ENCODE data around the gene CSTPP1.

Gene CSTPP1

DNA sequence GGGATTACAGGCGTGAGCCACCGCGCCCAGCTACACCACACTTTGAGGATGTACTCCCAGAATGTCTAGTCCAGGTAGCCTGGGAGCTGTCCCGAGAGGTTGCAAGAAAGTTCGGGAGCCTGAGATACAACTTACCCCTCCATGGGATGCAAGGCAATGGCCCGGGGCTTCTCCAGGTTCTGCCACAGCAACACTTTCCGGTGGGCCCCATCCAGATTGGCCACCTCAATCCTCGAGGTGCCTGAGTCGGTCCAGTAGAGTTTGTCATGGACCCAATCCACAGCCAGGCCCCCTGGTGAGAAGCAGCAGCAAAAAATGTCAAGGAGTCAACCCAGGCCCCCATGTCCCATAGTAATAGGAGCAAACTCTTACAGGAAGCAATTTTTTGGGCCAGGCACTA, 43.7 kb upstream of the CSTPP1 start:
- H3K4me3 ChIP-seq (ENCODE audit: insufficient read length, low read depth) = no peak overlapping the region
- H3K9me3 ChIP-seq (ENCODE audit: insufficient read depth, low read length) = no peaks in the 10 kb centered on the region
- no peak overlapping the region for H3K9ac ChIP-seq (ENCODE audit: insufficient read length, low read depth)
- DNase-seq (ENCODE audit: low read depth, low spot score) = no peak
- H3K27me3 ChIP-seq (ENCODE audit: insufficient read depth, insufficient read length) = no peaks in the 10 kb centered on the region
- peaks cover 2% of the 10 kb centered on the region for H3K4me1 ChIP-seq (ENCODE audit: insufficient read depth, insufficient read length)
- peaks cover 84% of the 10 kb centered on the region for H3K36me3 ChIP-seq (ENCODE audit: insufficient read depth, insufficient read length, low read length)
- TF ChIP-seq ZNF274 (IDR thresholded peaks at IDR 0.05; ENCODE audit: low read depth, low read length) (no peak), YY1 (IDR thresholded peaks at IDR 0.05; ENCODE audit: insufficient read depth, insufficient read length) (no peak), SUZ12 (IDR thresholded peaks at IDR 0.05; ENCODE audit: extremely low read depth, insufficient read depth, insufficient read length) (no peak)

DNA sequence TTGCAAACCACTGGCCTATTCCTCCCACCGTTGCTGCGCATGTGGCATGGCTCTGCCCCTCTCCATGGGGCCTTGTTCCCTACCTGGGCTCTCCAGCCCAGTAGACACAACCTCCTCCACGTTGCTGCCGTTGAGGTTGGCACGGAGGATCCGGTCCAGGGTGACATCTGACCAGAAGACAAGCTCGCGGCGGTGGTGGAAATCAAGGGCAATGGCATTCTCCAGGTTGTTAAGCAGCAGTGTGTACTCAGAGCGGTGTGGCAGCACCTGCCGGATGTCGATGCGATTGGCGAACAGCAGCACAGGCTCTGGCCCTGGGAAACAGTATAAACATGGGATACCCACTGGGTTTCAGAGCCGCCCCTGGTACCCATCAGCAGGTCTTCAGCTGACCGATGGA, 42.1 kb upstream of the CSTPP1 start:
- no peaks in the 10 kb centered on the region for H3K27me3 ChIP-seq (ENCODE audit: insufficient read depth, insufficient read length)
- peaks cover 85% of the 10 kb centered on the region for H3K36me3 ChIP-seq (ENCODE audit: insufficient read depth, insufficient read length, low read length)
- no peak for TF ChIP-seq YY1 (IDR thresholded peaks at IDR 0.05; ENCODE audit: insufficient read depth, insufficient read length)
- TF ChIP-seq SUZ12 (IDR thresholded peaks at IDR 0.05; ENCODE audit: extremely low read depth, insufficient read depth, insufficient read length) = no peak
- no peak for TF ChIP-seq ZNF274 (IDR thresholded peaks at IDR 0.05; ENCODE audit: low read depth, low read length)
- peaks cover 5% of the 10 kb centered on the region for H3K4me1 ChIP-seq (ENCODE audit: insufficient read depth, insufficient read length)
- no peak overlapping the region for H3K4me3 ChIP-seq (ENCODE audit: insufficient read length, low read depth)
- no peak for DNase-seq (ENCODE audit: low read depth, low spot score)
- peaks cover 8% of the 10 kb centered on the region; the same call in 1 of the 2 replicates for H3K9me3 ChIP-seq (ENCODE audit: insufficient read depth, low read length)
- no peak overlapping the region for H3K9ac ChIP-seq (ENCODE audit: insufficient read length, low read depth)

DNA sequence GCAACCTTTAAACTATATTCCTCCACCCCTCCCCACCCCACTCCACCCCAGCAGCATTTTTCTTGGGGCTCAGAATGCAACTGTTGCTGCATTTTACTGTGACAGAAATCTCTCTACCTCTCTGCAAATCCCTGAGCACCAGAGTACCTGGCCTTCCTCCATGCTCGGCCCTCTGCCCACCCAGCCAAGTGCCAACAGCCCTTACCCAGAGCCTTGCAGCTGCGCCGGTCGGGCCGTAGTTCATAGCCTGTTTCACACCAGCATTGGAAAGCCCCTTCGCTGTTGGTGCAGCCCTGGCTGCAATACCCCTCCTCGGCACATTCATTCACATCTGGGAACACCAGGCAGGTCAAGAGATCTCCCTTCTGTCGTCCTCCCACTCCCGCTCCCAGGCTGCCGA, 41.6 kb upstream of the CSTPP1 start:
- no peak for TF ChIP-seq SUZ12 (IDR thresholded peaks at IDR 0.05; ENCODE audit: extremely low read depth, insufficient read depth, insufficient read length)
- TF ChIP-seq YY1 (IDR thresholded peaks at IDR 0.05; ENCODE audit: insufficient read depth, insufficient read length) = no peak
- no peak for TF ChIP-seq ZNF274 (IDR thresholded peaks at IDR 0.05; ENCODE audit: low read depth, low read length)
- DNase-seq (ENCODE audit: low read depth, low spot score) = no peak
- Histone ChIP-seq H3K27me3 (ENCODE audit: insufficient read depth, insufficient read length) (no peaks in the 10 kb centered on the region), H3K4me1 (ENCODE audit: insufficient read depth, insufficient read length) (peaks cover 9% of the 10 kb centered on the region), H3K9me3 (ENCODE audit: insufficient read depth, low read length) (peaks cover 8% of the 10 kb centered on the region; the same call in 1 of the 2 replicates), H3K9ac (ENCODE audit: insufficient read length, low read depth) (no peak overlapping the region), H3K36me3 (ENCODE audit: insufficient read depth, insufficient read length, low read length) (peaks cover 85% of the 10 kb centered on the region), H3K4me3 (ENCODE audit: insufficient read length, low read depth) (no peak overlapping the region)

DNA sequence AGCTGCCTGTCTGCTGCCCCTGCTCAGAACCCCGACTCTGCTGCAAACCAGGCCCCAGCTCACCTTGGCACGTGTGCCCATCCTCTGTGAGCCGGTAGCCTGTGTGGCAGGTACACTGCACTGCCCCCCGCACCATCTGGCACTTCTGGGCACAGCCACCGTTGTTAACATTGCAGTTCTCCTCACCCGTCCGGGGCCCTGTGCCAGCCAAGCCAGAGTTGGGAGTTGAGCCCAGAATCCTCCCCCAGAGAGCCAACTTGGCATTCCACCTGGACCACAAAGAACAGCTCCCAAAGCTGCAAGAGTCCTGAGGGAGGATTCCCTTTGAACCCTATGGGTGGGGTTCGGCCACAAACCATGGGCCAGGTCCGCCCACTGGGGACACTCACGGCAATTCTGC, 40.7 kb upstream of the CSTPP1 start:
- Histone ChIP-seq H3K9ac (ENCODE audit: insufficient read length, low read depth) (no peak overlapping the region), H3K4me3 (ENCODE audit: insufficient read length, low read depth) (no peak overlapping the region), H3K36me3 (ENCODE audit: insufficient read depth, insufficient read length, low read length) (peaks cover 81% of the 10 kb centered on the region), H3K27me3 (ENCODE audit: insufficient read depth, insufficient read length) (no peaks in the 10 kb centered on the region), H3K9me3 (ENCODE audit: insufficient read depth, low read length) (peaks cover 8% of the 10 kb centered on the region; the same call in 1 of the 2 replicates), H3K4me1 (ENCODE audit: insufficient read depth, insufficient read length) (peaks cover 9% of the 10 kb centered on the region)
- TF ChIP-seq ZNF274 (IDR thresholded peaks at IDR 0.05; ENCODE audit: low read depth, low read length) (no peak), SUZ12 (IDR thresholded peaks at IDR 0.05; ENCODE audit: extremely low read depth, insufficient read depth, insufficient read length) (no peak)
- DNase-seq (ENCODE audit: low read depth, low spot score) = no peak

DNA sequence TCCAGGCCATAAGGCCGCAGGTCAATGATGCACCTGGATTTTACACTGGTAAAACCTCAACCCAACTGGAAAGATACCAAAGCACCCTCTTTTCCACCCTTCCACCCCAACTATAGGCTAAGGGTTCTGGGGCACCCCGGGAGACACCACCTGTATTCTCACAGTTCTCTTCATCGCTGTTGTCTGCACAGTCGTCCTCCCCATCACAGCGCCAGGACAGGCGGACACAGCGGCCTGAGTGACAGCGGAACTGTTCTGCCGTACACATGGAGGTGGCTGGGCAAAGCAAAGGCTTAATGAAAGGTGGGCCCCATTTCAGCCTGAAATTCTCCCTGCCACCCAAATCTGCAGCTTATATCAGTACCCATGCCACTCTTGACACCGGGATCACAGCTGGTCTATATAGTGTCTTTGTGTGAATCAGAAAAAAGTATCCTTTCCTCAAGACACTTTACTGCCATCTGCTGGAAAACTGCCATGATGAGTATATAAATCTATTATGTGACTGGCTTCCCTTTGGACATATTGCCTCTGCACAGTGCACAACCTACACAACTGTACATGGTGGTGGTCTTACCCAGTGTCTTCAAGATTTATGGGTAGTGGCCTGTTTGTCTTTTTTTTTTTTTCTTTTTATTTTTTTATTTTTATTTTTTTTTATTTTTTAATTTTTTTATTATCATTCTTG, 39.7 kb upstream of the CSTPP1 start:
- H3K36me3 ChIP-seq (ENCODE audit: insufficient read depth, insufficient read length, low read length) = peaks cover 76% of the 10 kb centered on the region
- H3K9me3 ChIP-seq (ENCODE audit: insufficient read depth, low read length) = peaks cover 8% of the 10 kb centered on the region; the same call in 1 of the 2 replicates
- H3K4me3 ChIP-seq (ENCODE audit: insufficient read length, low read depth) = no peak overlapping the region
- no peak for TF ChIP-seq SUZ12 (IDR thresholded peaks at IDR 0.05; ENCODE audit: extremely low read depth, insufficient read depth, insufficient read length)
- TF ChIP-seq ZNF274 (IDR thresholded peaks at IDR 0.05; ENCODE audit: low read depth, low read length) = no peak
- no peak for TF ChIP-seq YY1 (IDR thresholded peaks at IDR 0.05; ENCODE audit: insufficient read depth, insufficient read length)
- no peak for DNase-seq (ENCODE audit: low read depth, low spot score)
- H3K4me1 ChIP-seq (ENCODE audit: insufficient read depth, insufficient read length) = peaks cover 9% of the 10 kb centered on the region
- no peak overlapping the region for H3K9ac ChIP-seq (ENCODE audit: insufficient read length, low read depth)
- H3K27me3 ChIP-seq (ENCODE audit: insufficient read depth, insufficient read length) = no peaks in the 10 kb centered on the region

DNA sequence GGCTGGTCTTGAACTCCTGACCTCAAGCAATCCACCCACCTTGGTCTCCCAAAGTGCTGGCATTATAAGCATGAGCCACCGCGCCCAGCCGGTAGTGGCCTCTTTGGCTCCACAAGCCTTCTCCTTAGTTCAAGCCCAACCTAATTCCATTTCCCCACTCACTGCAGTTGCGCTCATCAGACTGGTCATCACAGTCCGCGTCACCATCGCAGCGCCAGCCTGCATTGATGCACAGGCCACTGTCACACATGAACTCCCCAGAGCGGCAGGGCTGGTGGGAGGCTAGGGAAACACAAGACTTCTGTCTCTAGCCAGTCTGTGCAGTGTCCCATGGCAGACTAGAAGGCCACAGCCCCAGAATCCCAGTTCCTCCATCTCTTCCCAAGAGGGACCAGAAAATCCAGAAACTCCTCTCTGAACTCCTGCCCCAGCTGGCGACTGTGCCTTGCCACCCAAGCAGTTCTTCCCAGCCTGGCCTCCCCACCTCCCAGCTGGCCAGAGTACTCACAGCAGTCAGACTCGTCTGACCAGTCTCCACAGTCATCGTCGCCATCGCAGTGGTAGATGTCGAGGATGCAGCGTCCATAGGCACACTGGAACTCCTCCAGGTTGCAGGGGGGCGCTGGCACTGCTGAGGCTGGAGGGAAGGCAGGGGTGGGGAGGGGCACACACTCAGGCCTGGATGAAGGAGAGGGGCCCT, 38.0 kb upstream of the CSTPP1 start:
- Histone ChIP-seq H3K27me3 (ENCODE audit: insufficient read depth, insufficient read length) (no peaks in the 10 kb centered on the region), H3K9ac (ENCODE audit: insufficient read length, low read depth) (no peak overlapping the region), H3K36me3 (ENCODE audit: insufficient read depth, insufficient read length, low read length) (peaks cover 71% of the 10 kb centered on the region), H3K9me3 (ENCODE audit: insufficient read depth, low read length) (peaks cover 8% of the 10 kb centered on the region; the same call in 1 of the 2 replicates), H3K4me1 (ENCODE audit: insufficient read depth, insufficient read length) (peaks cover 14% of the 10 kb centered on the region), H3K4me3 (ENCODE audit: insufficient read length, low read depth) (no peak overlapping the region)
- TF ChIP-seq YY1 (IDR thresholded peaks at IDR 0.05; ENCODE audit: insufficient read depth, insufficient read length) (no peak), ZNF274 (IDR thresholded peaks at IDR 0.05; ENCODE audit: low read depth, low read length) (no peak), SUZ12 (IDR thresholded peaks at IDR 0.05; ENCODE audit: extremely low read depth, insufficient read depth, insufficient read length) (no peak)
- no peak for DNase-seq (ENCODE audit: low read depth, low spot score)

DNA sequence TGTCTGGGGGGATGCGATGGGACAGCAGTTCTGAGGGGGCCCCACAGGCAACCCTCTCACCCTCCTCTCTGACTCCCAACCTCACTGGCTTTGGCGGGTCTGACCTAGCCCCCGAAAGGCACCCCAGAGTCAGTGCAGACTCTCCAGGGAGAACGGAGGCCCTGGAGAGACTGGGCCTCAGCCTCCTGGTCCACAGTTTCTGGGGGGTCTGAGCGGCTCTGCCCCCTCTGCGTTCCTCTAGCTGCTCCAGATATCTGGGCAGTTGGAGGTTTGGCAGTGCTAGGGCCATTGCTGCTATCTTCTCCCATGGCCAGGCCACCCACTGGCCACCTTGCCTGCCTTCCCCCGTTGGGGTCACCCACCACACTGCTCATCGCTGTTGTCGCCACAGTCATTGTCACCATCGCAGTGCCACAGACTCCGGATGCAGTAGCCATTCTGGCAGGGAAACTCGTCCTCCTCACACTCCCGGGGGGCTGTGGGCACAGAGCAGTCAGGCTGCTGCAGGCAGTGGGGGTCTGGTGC, 37.0 kb upstream of the CSTPP1 start:
- Histone ChIP-seq H3K9ac (ENCODE audit: insufficient read length, low read depth) (no peak overlapping the region), H3K9me3 (ENCODE audit: insufficient read depth, low read length) (peaks cover 8% of the 10 kb centered on the region; the same call in 1 of the 2 replicates), H3K4me3 (ENCODE audit: insufficient read length, low read depth) (no peak overlapping the region), H3K36me3 (ENCODE audit: insufficient read depth, insufficient read length, low read length) (peaks cover 76% of the 10 kb centered on the region), H3K4me1 (ENCODE audit: insufficient read depth, insufficient read length) (peaks cover 14% of the 10 kb centered on the region), H3K27me3 (ENCODE audit: insufficient read depth, insufficient read length) (no peaks in the 10 kb centered on the region)
- no peak for DNase-seq (ENCODE audit: low read depth, low spot score)
- TF ChIP-seq SUZ12 (IDR thresholded peaks at IDR 0.05; ENCODE audit: extremely low read depth, insufficient read depth, insufficient read length) (no peak), YY1 (IDR thresholded peaks at IDR 0.05; ENCODE audit: insufficient read depth, insufficient read length) (no peak), ZNF274 (IDR thresholded peaks at IDR 0.05; ENCODE audit: low read depth, low read length) (no peak)
